Type B pancreatic cell (in vitro differentiated cells): ENCODE data around the gene SH2D4B. TPM values are rescaled to one million over a fixed set of nuclear protein-coding genes. Genes with fewer than 3 reads are reported as not detected.

Experiments
- DNase-seq: peaks from one replicate; pipeline ENCODE4 v3.0.0; 2021; ENCODE audit warnings: mixed read lengths; ENCODE audit not compliant: unreplicated experiment; ENCODE audit errors: extremely low spot score
- H3K27ac Mint-ChIP-seq: 2 replicates; pipeline ENCODE4 v1.8.0; 2021; ENCODE audit warnings: mild to moderate bottlenecking, mixed read lengths
- H3K27me3 Mint-ChIP-seq: 2 replicates; pipeline ENCODE4 v1.8.0; 2021; ENCODE audit warnings: mixed read lengths
- H3K36me3 Mint-ChIP-seq: 2 replicates; pipeline ENCODE4 v1.8.0; 2021; ENCODE audit warnings: mixed read lengths
- H3K4me1 Mint-ChIP-seq: one replicate; pipeline ENCODE4 v1.8.0; 2021; ENCODE audit warnings: mixed read lengths; ENCODE audit not compliant: unreplicated experiment
- H3K4me3 Mint-ChIP-seq: 2 replicates; pipeline ENCODE4 v1.8.0; 2021; ENCODE audit warnings: mild to moderate bottlenecking, mixed read lengths
- H3K9me3 Mint-ChIP-seq: 2 replicates; pipeline ENCODE4 v1.8.0; 2021; ENCODE audit warnings: mixed read lengths
- CTCF ChIP-seq: fragments of 200-600 bp; sonication (generic); conservative IDR thresholded peaks from 2 replicates; pipeline ENCODE4 v1.5.0; 2021; ENCODE audit warnings: antibody characterized with exemption, mild to moderate bottlenecking
- total RNA-seq: library from RNA; stranded (reverse); gene quantifications from 2 replicates; pipeline ENCODE4 v1.2.1, GENCODE V29; 2021; ENCODE audit warnings: low replicate concordance

The SH2D4B gene
- total RNA-seq, 1 donor from 2014 or later, result 0.10 TPM

- DNase-seq, result no peak
- Mint-ChIP-seq H3K36me3 (no peaks in the 10 kb centered on the region), H3K4me3 (no peak overlapping the region), H3K4me1 (no peaks in the 10 kb centered on the region), H3K27me3 (peaks cover 21% of the 10 kb centered on the region), H3K9me3 (peaks cover 6% of the 10 kb centered on the region), H3K27ac (no peak overlapping the region)
- TF ChIP-seq CTCF, result no peak
Observed at GRCh38 chr10:80642661-80643060, 105.0 kb downstream of the SH2D4B start.

- H3K27ac Mint-ChIP-seq, result no peak overlapping the region
- no peak for TF ChIP-seq CTCF
- H3K4me1 Mint-ChIP-seq, result no peaks in the 10 kb centered on the region
- no peaks in the 10 kb centered on the region for H3K36me3 Mint-ChIP-seq
- peak overlapping the region; percentile 15 for H3K4me3 Mint-ChIP-seq
- peaks cover 4% of the 10 kb centered on the region for H3K27me3 Mint-ChIP-seq
- DNase-seq, result no peak
- no peaks in the 10 kb centered on the region for H3K9me3 Mint-ChIP-seq
Observed at GRCh38 chr10:80646366-80646765, 108.7 kb downstream of the SH2D4B start.

GRCh38 chr10:80647173-80647833 lies 109.6 kb downstream of the SH2D4B start:
- H3K27me3 Mint-ChIP-seq, result peaks cover 4% of the 10 kb centered on the region
- no peak for TF ChIP-seq CTCF
- H3K27ac Mint-ChIP-seq, result no peak overlapping the region
- H3K4me1 Mint-ChIP-seq, result no peaks in the 10 kb centered on the region
- no peak for DNase-seq
- no peaks in the 10 kb centered on the region for H3K9me3 Mint-ChIP-seq
- H3K36me3 Mint-ChIP-seq, result no peaks in the 10 kb centered on the region
- no peak overlapping the region for H3K4me3 Mint-ChIP-seq

- Mint-ChIP-seq H3K36me3 (no peaks in the 10 kb centered on the region), H3K9me3 (no peaks in the 10 kb centered on the region), H3K27me3 (peaks cover 4% of the 10 kb centered on the region), H3K4me1 (no peaks in the 10 kb centered on the region), H3K27ac (no peak overlapping the region), H3K4me3 (no peak overlapping the region)
- TF ChIP-seq CTCF, result no peak
- no peak for DNase-seq
Observed at GRCh38 chr10:80648106-80648505, 110.4 kb downstream of the SH2D4B start.

- Mint-ChIP-seq H3K9me3 (peaks cover 10% of the 10 kb centered on the region), H3K27ac (no peak overlapping the region), H3K4me3 (no peak overlapping the region), H3K4me1 (no peaks in the 10 kb centered on the region), H3K36me3 (no peaks in the 10 kb centered on the region), H3K27me3 (peaks cover 4% of the 10 kb centered on the region)
- TF ChIP-seq CTCF, result no peak
- no peak for DNase-seq
Observed at GRCh38 chr10:80649183-80649582, 111.5 kb downstream of the SH2D4B start.

- Mint-ChIP-seq H3K36me3 (no peaks in the 10 kb centered on the region), H3K4me1 (no peaks in the 10 kb centered on the region), H3K27ac (no peak overlapping the region), H3K4me3 (no peak overlapping the region), H3K27me3 (no peaks in the 10 kb centered on the region), H3K9me3 (peaks cover 10% of the 10 kb centered on the region)
- TF ChIP-seq CTCF, result no peak
- no peak for DNase-seq
Observed at GRCh38 chr10:80655898-80656297, 118.2 kb downstream of the SH2D4B start.
